KBM-7 (cell line): ENCODE results near the gene XG.
A peak's percentile ranks its signal among the peaks of the same experiment; 100 is the strongest.
"Not testable (repeated sequence)": the region's sequence is repeated elsewhere in the genome, so short reads cannot be mapped to it uniquely, and the experiment has no call there.

Source experiments
- DNase-seq: peaks from one replicate; pipeline ENCODE4 v3.0.0-alpha.2; 2015
- in situ Hi-C: fragments of 300-500 bp; cut with MboI; formaldehyde crosslinking; loops from 2 replicates; pipeline ENCODE4 v1.14.3; 2020; ENCODE audit warnings: low sequenced_read_pairs, low pct_unique_long_range_greater_than_20kb, mixed read lengths

Gene XG

GRCh38 chrX:2804106-2804843, 52.4 kb downstream of the XG start:
- in situ Hi-C loops, result not testable (repeated sequence)

GRCh38 chrX:2804858-2805257, 53.0 kb downstream of the XG start:
- DNase-seq, in situ Hi-C loops: not testable (repeated sequence)

More at GRCh38 chrX:2804106-2804843, 52.4 kb downstream of the XG start:
- DNase-seq, result not testable (repeated sequence)

- in situ Hi-C loops, result no loop called here
These were observed 59.4 kb downstream of the XG start for GRCh38 chrX:2811271-2811670.

GRCh38 chrX:2812161-2812907, 60.5 kb downstream of the XG start:
- DNase-seq, result peak; percentile 54
- in situ Hi-C loops, result not testable (repeated sequence)

More at GRCh38 chrX:2811271-2811670, 59.4 kb downstream of the XG start:
- no peak for DNase-seq

GRCh38 chrX:2817036-2817435, 65.2 kb downstream of the XG start:
- no peak for DNase-seq
- in situ Hi-C loops, result no loop called here

GRCh38 chrX:2819345-2820135, 67.7 kb downstream of the XG start:
- in situ Hi-C loops, result no loop called here
- DNase-seq, result peak; percentile 65

- in situ Hi-C loops, result no loop called here
- peak; percentile 37 for DNase-seq
These were observed 68.4 kb downstream of the XG start for GRCh38 chrX:2820136-2820771.

GRCh38 chrX:2823795-2824386, 72.1 kb downstream of the XG start:
- DNase-seq, result no peak
- in situ Hi-C loops, result no loop called here

GRCh38 chrX:2824886-2825285, 73.0 kb downstream of the XG start:
- in situ Hi-C loops, result no loop called here
- DNase-seq, result no peak

- in situ Hi-C loops, result no loop called here
- DNase-seq, result peak; percentile 36
These were observed 76.6 kb downstream of the XG start, which contains the start of gene GYG2 for GRCh38 chrX:2828344-2828958. TSS of gene GYG2 (plus strand) at chrX:2828930. CDS start at chrX:2830189, 1,259 bp downstream.

- in situ Hi-C loops, result no loop called here
- no peak for DNase-seq
These were observed 77.1 kb downstream of the XG start for GRCh38 chrX:2828959-2829411.

GRCh38 chrX:2829469-2830246, 77.8 kb downstream of the XG start:
- no peak for DNase-seq
- in situ Hi-C loops, result no loop called here

- in situ Hi-C loops, result no loop called here
- DNase-seq, result no peak
These were observed 79.8 kb downstream of the XG start for GRCh38 chrX:2831471-2832228.

- in situ Hi-C loops, result no loop called here
- no peak for DNase-seq
These were observed 86.1 kb downstream of the XG start for GRCh38 chrX:2837961-2838360.

- no peak for DNase-seq
- in situ Hi-C loops, result no loop called here
These were observed 89.1 kb downstream of the XG start for GRCh38 chrX:2840961-2841360.

GRCh38 chrX:2841537-2841936, 89.7 kb downstream of the XG start:
- in situ Hi-C loops, result no loop called here
- DNase-seq, result no peak

- no peak for DNase-seq
- in situ Hi-C loops, result no loop called here
These were observed 95.2 kb downstream of the XG start for GRCh38 chrX:2846992-2847391.
